GDM1 (cell line): ENCODE measurements around the gene RPL35A.
"Not testable (repeated sequence)": the region's sequence is repeated elsewhere in the genome, so short reads cannot be mapped to it uniquely, and the experiment has no call there.

Experiments used
- DNase-seq: peaks from one replicate; lab custom pipeline; 2025; lab: John Stamatoyannopoulos, UW

Gene RPL35A

DNA sequence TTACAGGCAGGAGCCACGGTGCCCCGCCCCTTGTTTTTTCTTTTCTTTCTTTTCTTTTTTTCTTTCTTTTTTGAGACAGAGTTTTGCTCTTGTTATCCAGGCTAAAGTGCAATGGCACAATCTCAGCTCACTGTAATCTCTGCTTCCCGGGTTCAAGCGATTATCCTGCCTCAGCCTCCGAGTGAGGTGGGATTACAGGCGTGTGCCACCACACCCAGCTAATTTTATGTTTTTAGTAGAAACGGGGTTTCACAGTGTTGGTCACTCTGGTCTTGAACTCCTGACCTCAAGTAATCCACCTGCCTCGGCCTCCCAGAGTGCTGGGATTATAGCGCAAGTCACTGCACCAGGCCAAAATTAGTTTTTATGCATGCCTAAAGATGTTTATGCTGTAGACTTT, 2.5 kb downstream of the RPL35A start:
- DNase-seq, result no peak

DNA sequence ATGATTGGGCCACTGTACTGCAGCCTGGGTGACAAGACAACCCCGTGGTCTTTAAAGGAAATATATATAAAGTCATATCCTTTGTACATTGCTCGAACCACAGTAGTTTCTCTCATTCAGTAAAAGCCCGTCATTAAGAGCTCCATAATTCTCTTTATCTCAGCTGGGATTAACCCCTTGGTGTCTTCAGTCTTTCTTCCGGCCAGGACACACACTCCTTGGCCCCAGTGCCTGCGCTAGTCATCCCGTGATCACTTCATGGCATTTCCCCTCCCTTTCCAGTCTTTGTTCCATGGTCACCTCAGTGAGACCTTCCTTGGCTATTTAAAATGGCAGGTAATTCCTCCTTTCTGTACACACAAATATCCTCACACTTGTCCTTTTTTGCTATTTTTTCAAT, 3.3 kb downstream of the RPL35A start:
- no peak for DNase-seq

DNA sequence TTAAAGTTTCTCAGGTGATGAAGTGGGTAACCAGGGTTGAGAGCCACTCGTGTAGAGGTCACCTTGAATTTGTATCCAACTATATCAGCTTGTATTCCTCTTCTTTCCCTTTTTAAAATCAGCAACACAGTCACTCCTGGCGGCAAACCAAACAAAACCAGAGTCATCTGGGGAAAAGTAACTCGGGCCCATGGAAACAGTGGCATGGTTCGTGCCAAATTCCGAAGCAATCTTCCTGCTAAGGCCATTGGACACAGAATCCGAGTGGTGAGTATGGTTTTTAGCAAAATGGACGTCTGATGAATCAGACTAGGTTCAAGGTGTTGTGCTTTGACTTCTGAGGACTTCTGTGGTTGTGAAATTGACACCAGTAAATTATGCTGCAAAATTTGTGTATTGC, 3.9 kb downstream of the RPL35A start:
- no peak for DNase-seq

DNA sequence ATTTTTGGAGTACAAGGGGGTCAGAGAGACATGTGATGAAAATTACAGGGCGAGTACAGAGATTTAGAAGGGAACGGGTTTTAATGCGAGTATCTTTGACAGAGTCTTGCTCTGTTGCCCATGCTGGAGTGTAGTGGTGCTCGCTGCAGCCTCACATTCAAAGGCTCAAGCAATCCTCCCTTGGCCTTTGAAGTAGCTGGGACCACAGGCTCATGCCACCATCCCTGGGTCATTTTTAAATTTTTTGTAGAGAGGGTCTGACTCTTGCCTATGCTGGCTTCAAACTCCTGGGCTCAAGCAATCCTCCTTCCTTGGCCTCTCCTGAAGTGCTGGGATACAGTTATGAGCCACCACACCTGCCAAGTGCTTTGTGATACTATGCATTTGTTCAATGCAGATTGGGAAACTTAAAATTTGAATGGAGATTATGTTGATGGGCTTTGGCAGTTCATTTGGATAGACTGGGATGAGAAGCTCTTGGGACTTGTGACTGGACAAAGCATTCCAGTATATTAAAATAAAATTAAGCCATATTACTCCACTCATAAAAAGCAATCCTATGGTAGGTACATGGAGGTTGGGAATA, 6.0 kb downstream of the RPL35A start:
- no peak for DNase-seq

DNA sequence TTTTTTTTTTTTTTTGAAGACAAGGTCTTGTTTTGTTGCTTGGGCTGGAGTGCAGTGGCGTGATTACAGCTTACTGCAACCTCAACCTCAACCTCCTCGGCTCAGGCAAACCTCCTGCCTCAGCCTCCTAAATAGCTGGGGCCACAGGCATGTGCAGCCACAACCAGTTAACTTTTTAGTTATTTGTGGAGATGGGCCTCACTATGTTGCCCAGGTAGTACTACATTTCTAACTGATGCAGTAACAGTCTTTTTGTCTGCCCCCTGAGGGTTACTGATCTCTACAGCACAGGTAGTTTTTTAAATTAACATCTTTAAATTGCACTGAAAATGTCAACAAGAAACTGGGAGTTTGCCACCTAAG, 6.6 kb downstream of the RPL35A start:
- DNase-seq, result no peak

DNA sequence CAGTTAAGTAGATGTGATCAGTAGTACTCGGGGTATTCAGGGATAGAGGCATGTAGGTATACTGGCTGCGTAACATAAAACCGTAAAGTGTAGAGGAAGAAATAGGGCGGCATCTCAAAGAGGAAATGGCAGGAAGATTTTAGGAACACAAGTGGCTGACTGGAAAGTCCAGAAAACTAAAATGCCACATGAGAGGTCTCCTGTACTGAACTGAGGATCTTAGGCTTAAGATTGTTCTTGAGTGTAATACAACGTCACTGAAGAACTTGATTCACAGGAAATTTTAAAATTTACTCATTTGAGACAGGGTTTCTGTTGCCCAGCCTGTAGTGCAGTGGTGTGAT, 7.8 kb downstream of the RPL35A start:
- no peak for DNase-seq

DNA sequence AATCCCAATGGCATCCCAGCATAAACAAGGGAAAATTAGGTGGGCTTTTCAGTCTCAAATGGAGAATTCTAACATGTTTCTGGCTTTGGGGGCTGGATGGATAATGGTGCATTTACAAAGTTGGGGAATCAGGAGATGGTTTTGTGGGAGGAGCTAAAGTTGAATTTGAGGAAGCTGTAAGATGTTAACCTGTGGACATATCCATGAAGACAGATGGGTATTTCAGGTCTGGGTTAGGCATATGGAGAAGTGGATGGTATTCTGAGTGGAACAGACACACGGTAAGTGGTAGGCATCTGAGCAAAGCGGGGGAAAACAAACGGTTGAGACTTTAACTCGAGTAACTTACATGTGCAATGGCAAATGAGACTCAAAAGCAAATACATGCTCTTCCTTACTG, 8.4 kb downstream of the RPL35A start:
- no peak for DNase-seq

DNA sequence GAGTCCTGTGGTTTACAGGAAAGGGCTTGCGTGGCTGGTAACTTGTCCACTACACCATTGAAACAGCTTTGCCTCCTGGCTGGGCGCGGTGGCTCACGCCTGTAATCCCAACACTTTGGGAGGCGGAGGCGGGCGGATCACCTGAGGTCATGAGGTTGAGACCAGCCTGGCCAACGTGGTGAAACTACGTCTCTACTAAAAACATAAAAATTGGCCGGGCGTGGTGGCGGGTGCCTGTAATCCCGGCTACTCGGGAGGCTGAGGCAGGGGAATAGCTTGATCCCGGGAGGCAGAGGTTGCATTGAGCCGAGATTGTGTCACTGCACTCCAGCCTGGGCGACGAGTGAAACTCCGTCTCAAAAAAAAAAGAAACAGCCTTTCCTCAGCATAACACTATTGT, 8.9 kb downstream of the RPL35A start:
- not testable (repeated sequence) for DNase-seq

DNA sequence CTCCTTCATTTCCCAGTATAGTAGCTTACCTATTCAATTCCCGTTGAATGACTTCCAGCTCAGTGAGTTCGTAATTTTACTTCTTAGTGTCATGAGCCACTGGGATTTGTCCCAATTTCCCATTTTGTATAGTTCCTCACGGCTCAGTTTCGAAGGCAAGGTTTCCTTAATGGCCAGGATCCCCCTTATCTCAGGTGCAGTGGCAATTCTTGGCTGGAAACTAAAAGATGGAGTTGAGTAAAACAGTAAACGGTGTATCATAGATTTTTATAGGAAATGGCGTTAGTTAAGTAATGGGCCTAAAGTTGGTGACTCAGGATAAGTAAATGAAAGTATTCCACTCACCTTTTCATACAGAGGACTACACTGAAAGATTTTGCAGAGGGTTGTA, 9.5 kb downstream of the RPL35A start:
- no peak for DNase-seq

DNA sequence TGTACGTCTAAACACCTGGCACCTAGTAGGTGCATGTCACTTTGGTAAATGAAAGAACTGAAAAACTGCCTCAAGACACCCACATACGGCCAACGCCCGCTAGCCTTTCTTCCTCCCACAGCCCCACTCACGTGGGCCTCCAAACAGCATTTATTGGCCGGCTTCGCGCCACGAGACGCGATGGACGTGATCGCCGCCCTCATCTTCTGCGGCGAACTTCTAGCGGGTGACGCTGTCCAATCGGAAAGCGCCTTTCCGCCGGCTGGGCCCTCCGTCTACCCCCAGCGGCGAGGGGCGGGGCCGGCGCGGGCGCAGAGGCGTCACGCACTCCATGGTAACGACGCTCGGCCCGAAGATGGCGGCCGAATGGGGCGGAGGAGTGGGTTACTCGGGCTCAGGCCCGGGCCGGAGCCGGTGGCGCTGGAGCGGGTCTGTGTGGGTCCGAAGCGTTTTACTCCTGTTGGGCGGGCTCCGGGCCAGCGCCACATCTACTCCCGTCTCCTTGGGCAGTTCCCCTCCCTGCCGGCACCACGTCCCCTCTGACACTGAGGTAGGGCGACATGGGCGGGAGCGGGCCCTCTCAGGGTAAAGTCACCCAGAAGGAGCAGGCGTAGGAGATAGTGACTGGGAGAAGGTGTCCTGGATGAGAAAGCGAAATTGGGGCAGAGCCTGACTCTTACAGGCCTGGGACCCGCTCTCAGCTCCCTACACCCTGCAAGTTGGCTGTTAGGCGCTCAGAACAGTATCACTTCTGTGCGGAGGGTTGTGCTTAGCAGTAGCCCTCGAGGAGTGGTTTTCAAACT, 10.1 kb downstream of the RPL35A start, which contains the start of gene LMLN:
LMLN (plus strand) TSS at position 327 of the 803 bp plus-strand sequence; CDS start at position 356, 29 bp downstream.
- peak; percentile 96 for DNase-seq

DNA sequence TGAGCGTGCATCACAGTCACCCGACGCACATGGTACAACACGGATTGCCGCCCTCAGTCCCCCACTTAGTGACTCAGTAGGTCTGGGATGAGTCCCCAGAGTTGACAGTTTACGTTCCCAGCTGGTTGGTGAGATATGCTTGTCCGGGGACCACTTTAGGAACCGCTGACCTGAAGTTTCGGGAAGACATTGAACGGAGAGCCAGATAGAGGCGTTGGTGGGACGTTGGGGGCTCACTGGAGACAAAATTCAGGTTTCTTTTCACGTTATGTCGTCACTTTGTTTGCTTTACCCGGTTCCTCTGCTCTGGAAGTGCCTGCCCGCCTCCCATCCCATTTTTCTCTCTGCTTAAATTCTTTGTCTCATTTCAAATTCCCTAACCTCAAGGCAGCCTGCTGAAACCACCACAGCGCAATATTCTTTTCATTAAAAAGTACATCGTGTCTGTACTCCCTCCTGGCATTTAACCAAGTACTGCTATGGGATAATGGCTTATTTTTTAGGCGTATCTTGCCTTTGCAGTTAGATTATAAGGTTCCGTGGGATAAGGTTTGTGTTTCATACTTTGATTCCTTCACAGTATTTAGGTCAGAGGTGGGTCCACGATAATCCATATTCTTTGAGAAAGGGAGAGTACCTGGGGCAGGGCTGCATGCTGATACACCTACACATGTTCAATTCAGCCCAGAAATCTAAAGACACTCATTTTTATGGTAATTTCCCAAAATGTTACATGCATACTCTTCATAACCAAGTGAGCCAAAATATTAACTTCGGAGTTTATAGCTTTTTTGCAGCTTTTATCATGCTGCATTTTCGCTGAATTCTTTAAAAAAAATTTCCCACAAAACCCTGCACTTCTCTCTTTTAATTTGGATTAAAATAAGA, 10.9 kb downstream of the RPL35A start:
- no peak for DNase-seq

DNA sequence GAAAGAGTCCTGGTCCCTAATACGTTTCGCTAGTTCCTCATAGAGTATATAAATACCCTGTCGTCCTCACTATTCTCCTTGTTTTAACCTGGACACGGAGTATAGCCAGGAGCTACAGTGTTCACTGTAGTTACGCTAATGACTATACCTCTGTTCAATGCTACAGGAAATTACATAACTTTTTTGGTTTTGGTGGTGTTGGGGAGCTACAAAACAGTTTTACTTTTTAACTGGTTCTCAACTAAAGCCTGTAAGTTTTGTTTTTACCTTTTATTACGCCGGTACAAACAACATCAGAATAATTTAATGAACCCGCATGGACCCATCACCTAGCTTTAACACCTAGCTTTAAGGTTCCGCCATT, 11.6 kb downstream of the RPL35A start:
- no peak for DNase-seq

DNA sequence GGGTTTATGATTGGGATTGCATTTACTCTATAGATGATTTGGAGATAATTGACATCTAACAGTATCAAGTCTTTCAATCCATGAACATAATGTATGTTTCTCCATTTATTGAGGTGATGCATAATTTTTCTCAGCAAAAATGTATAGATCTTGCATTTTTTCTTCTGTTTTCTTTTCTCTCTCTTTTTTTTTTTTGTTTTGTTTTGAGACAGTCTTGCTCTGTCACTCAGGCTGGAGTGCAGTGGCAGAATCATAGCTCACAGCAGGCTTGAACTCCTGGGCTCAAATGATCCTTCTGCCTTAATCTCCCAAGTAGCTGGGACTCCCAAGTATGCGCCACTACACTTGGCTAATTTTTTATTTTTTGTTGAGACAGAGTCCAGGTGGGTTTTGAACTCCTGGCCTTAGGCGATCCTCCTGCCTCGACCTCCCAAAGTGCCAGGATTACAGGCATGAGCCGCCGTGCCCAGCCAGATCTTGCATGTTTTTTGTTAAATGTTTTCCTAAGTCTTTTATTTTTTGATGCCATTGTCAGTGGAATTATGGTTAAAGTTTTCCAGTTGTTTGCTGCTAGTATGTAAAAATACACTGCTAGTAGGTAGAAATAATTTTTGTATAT, 13.1 kb downstream of the RPL35A start:
- DNase-seq, result no peak

DNA sequence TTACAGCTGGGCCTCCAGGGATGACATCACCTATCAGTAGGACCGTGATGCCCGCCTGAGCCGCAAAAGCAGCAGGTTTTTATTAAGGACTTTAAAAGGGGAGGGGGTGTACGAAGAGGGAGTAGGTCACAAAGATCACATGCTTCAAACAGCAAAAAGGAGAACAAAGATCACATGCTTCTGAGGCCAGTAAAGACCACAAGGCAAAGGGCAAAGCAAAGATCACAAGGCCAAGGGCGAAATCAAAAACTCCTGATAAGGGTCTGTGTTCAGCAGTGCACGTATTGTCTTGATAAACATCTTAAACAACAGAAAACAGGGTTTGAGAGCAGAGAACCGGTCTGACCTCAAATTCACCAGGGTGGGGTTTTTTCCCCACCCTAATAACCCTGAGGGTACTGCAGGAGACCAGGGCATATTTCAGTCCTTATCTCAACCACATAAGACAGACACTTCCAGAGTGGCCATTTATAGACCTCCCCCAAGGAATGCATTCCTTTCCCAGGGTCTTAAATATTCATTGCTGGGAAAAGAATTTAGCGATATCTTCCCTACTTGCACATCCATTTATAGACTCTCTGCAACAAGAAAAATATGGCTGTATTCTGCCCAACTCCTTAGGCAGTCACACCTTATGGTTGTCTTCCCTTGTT, 17.5 kb downstream of the RPL35A start:
- DNase-seq, result not testable (repeated sequence)

DNA sequence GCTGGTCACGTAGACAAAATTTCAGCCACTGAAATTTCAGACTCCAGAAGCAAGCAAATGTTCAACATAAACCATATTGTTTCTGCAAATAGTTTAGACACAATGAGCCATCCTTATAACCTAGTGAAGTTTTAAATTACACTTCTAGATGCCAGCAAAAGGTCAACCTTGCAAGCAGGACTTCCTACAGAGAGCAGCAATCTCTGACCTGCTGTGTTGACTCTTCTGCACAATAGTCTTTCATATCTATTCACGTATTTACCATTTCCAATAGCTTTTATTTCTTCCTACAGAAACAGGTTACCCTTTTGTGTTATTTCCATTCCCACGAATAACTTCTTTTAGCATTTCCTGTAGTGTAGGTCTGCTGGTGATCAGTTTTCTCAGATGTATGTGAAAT, 20.6 kb downstream of the RPL35A start:
- DNase-seq, result no peak

DNA sequence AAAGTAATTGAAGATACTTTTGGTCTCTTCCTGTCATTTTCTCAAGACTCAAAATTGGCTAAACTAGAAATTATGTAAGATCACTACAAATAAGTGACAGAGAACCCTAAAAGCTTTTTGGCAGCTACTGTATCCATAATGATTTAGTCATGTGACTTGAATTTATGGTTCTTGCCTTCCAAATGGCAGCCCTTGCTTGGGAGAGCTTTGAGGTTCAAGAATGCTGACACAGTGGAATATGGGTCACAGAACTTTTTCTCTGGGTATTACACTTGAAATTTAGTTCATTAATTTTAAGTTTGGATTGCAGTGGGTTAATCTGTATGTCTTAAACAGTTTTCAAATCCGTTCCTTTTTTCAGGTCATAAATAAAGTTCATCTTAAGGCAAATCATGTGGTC, 24.0 kb downstream of the RPL35A start:
- no peak for DNase-seq

DNA sequence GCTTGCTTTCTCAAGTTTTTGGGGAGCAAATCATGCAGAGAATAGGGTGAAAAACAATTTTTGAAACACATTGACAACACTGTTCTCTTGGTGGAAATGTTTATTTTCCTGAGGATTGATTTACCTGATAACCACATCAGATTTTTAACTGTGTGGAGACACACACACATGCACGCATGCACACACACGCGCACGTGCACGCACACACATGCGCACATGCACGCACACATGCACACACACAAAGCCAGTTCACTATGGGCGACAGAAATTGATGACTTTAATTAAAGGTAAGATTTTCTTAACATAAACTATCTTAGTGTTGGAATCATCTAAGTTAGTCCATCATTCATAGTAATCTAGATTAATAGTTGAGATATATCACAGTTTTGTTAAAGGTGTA, 25.3 kb downstream of the RPL35A start:
- no peak for DNase-seq

DNA sequence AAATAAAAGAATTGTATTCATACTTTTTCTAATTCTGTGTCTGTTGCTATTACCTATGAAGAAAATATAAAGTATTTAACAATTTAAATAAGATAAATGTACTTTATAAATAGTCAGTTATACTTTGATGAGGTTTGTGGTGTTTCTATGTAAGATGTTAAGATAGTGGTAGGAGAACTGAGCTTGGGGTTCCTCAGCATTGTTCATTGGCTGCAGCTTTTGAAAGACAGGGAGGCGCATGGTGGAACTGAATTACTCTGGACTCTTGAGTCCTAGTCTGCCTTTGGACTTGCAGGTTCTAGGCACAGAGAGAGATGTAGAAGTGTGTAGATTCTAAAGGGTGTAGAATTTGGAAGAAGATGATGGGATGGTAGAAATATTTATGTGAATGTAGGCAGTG, 33.1 kb downstream of the RPL35A start:
- DNase-seq, result no peak

DNA sequence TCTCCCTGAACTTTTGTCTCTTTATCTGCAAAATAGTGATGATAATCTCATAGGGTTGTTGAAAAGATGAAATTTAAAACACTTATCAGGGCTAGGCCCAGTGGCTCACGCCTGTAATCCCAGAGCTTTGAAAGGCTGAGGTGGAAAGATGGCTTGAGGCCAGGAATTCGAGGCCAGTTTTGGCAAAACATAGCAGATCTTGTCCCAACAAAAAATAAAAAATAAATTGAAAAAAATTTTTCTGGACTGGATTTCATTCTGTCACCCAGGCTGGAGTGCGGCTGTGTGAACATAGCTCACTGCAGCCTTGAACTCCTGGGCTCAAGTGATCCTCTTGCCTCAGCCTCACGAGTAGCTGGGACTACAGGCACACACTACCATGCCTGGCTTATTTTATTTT, 39.7 kb downstream of the RPL35A start:
- no peak for DNase-seq

DNA sequence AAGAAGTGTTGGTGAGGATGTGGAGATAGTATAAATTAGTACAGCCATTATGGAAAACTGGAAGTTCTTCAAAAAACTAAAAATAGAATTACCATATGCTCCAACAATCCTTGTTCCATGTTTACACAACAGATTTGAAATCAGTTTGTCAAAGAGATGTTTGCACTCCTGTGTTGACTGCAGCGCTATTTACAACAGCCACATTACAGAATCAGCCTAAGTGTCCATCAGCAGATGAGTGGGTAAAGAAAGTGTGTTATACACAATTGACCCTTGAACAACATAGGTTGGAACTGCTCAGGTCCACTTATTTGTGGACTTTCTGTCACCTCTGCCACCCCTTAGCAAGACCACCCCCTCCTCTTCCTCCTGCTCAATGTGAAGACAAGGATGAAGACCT, 44.7 kb downstream of the RPL35A start:
- DNase-seq, result no peak

DNA sequence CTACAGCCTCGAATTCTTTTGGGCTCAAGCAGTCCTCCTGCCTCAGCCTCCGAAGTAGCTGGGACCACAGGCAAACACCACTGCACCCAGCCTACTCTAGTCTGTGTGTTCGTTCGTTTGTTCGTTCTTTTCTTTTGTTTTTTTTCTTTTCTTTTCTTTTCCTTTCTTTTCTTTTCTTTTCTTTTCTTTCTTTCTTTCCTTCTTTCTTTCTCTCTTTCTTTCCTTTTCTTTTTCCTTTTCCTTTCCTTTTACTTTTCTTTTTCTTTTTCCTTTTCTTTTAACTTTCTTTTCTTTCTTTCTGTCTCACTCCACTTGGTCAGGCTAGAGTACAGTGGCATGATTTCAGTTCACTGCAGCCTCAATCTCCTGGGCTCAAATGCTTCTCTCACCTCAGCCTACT, 46.9 kb downstream of the RPL35A start:
- DNase-seq, result no peak

DNA sequence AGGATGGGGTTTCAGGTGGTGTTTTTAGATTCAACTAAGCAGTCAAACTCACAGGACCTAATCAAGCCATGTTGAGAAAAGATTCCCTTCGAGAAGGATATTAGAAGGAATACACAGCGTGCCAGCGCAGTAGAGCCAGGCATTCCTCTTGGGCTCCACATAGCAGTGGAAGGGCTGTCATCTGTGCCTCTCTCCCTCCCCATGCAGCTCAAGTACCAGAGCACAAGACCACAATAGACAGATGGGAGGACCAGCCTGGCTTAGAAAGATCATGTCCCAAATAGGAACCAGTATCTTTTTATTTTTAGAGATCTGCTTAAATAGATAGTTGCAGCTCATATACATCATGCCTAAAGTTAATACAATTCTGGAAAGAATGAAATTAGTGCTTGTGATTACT, 47.9 kb downstream of the RPL35A start:
- no peak for DNase-seq
